Gastrocnemius medialis (tissue), 4 donors: Measurements from ENCODE around the gene ZNRF1. TPM values are rescaled to one million over a fixed set of nuclear protein-coding genes. Genes with fewer than 3 reads are reported as not detected.
A peak's percentile ranks its signal among the peaks of the same experiment; 100 is the strongest.

Source experiments
- ATAC-seq, 2 donors: fragments of 150-250 bp; one replicate each; pipeline ENCODE4 v1.9.1; 2016
- DNase-seq, 2 donors: peaks; one replicate each; pipeline ENCODE4 v3.0.0-alpha.2; 2019
- H3K27ac ChIP-seq, 4 donors: fragments of 200-600 bp; sonication (generic); 1 replicate in 1 of 4; 2 replicates in 3 of 4; pipeline ENCODE4 v1.5.1; 2016 to 2018; ENCODE audit warnings: mild to moderate bottlenecking in 2 of 4, moderate library complexity in 1 of 4
- H3K27me3 ChIP-seq, 3 donors: fragments of 200-600 bp; sonication (generic) in 2 of 3; 1 replicate in 1 of 3; 2 replicates in 2 of 3; pipeline versions ENCODE4 v1.5.1 to v1.6.0; 2016 to 2019; ENCODE audit warnings: mild to moderate bottlenecking in 1 of 3, moderate library complexity in 1 of 3
- H3K36me3 ChIP-seq, 2 donors: fragments of 200-600 bp; sonication (generic) in 1 of 2; one replicate each; pipeline ENCODE4 v1.5.1; 2017 to 2018
- H3K4me1 ChIP-seq, 2 donors: fragments of 200-600 bp; sonication (generic) in 1 of 2; one replicate each; pipeline ENCODE4 v1.5.1; 2016 to 2017; ENCODE audit warnings: mild to moderate bottlenecking in 2 of 2
- H3K4me3 ChIP-seq, 4 donors: fragments of 200-600 bp; sonication (generic) in 3 of 4; 1 replicate in 1 of 4; 2 replicates in 3 of 4; pipeline ENCODE4 v1.5.1; 2016 to 2019; ENCODE audit warnings: mild to moderate bottlenecking in 2 of 4
- H3K9me3 ChIP-seq, 3 donors: fragments of 200-600 bp; sonication (generic) in 2 of 3; 1 replicate in 1 of 3; 2 replicates in 2 of 3; pipeline ENCODE4 v1.5.1; 2016 to 2019
- CTCF ChIP-seq, 5 experiments: fragments of 450-650 bp in 3 of 5; fragments of 200-600 bp in 2 of 5; sonication (generic) in 2 of 5; IDR thresholded peaks in 4 of 5; conservative IDR thresholded peaks in 1 of 5; 1 replicate in 4 of 5; 2 replicates in 1 of 5; pipeline ENCODE4 v1.5.1; 2016 to 2019; ENCODE audit warnings: antibody characterized with exemption in 5 of 5, mild to moderate bottlenecking in 3 of 5, moderate library complexity in 3 of 5
- POLR2A ChIP-seq, 2 donors: fragments of 450-650 bp; IDR thresholded peaks; one replicate each; pipeline ENCODE4 v1.6.1; 2017; ENCODE audit warnings: antibody characterized with exemption in 2 of 2, mild to moderate bottlenecking in 2 of 2, moderate library complexity in 2 of 2
- in situ Hi-C, 4 donors: fragments of 200-750 bp; cut with MboI; loops; one replicate each; pipeline versions ENCODE4 v1.15.0 to v1.8.0; 2017; ENCODE audit warnings: low sequenced_read_pairs in 4 of 4
- intact Hi-C: fragments of 100-400 bp; cut with DNase I; formaldehyde crosslinking; loops from one replicate; pipeline ENCODE4 v1.15.1; 2023; ENCODE audit warnings: low total_unique reads
- total RNA-seq, 4 donors: library from RNA; depleted of rRNA; stranded (reverse); fragments of >200 nt; gene quantifications; one replicate each; pipeline versions ENCODE4 v1.1.0 to v1.2.3, GENCODE V29; 2016

The ZNRF1 gene
- total RNA-seq, 4 donors from 2014 or later: 21.7 to 37.1 (median 30.2) TPM

GRCh38 chr16:75116081-75116910 lies 117.5 kb downstream of the ZNRF1 start, which contains the start of gene LDHD:
LDHD (minus strand) TSS chr16:75116780; CDS start chr16:75116720, 60 bp downstream.
- in situ Hi-C loops (loop anchor here in 2 of 4 donors (5.0 kb wide), 2 partner anchors 114 to 124 kb away; no protein-coding TSS in a partner anchor), intact Hi-C loops (loop anchor here (1.0 to 10.0 kb wide), 2 partner anchors 32 to 149 kb away; partner anchors contain the start of gene ZFP1)
- peak; percentile 87 to 92 for TF ChIP-seq POLR2A (IDR thresholded peaks at IDR 0.05)
- no peak for TF ChIP-seq CTCF (IDR thresholded peaks at IDR 0.05 in 4 of 5, conservative IDR thresholded peaks at IDR 0.05 in 1 of 5)
- Histone ChIP-seq H3K27me3 (no peaks in the 10 kb centered on the region), H3K4me3 (peak within 1 kb of the TSS; percentile 69 to 77 (median 75)), H3K27ac (peak within 1 kb of the TSS; percentile 95 to 99 (median 96)), H3K9me3 (no peaks in the 10 kb centered on the region), H3K4me1 (peaks cover 29 to 38% of the 10 kb centered on the region in 2 donors), H3K36me3 (no peaks in the 10 kb centered on the region)
- DNase-seq: peak; percentile 89 to 95
- ATAC-seq: peak; percentile 94 to 96

GRCh38 chr16:75116911-75117245 lies 118.1 kb downstream of the ZNRF1 start:
- TF ChIP-seq POLR2A (IDR thresholded peaks at IDR 0.05) (no peak), CTCF (IDR thresholded peaks at IDR 0.05 in 4 of 5, conservative IDR thresholded peaks at IDR 0.05 in 1 of 5) (no peak)

GRCh38 chr16:75118943-75119539 lies 120.2 kb downstream of the ZNRF1 start:
- no peak for TF ChIP-seq CTCF (IDR thresholded peaks at IDR 0.05 in 4 of 5, conservative IDR thresholded peaks at IDR 0.05 in 1 of 5)
- TF ChIP-seq POLR2A (IDR thresholded peaks at IDR 0.05): no peak
- ATAC-seq (no peak), DNase-seq (no peak)
- in situ Hi-C loops (loop anchor here in 2 of 4 donors (5.0 kb wide), 2 partner anchors 117 to 127 kb away; no protein-coding TSS in a partner anchor), intact Hi-C loops (loop anchor here (10.0 kb wide), 1 partner anchor 146 kb away; no protein-coding TSS in a partner anchor)
- Histone ChIP-seq H3K9me3 (peaks cover 0 to 7% (median 0%) of the 10 kb centered on the region in 3 donors), H3K4me3 (no peak overlapping the region), H3K27ac (no peak overlapping the region), H3K27me3 (no peaks in the 10 kb centered on the region), H3K36me3 (no peaks in the 10 kb centered on the region), H3K4me1 (peaks cover 14 to 22% of the 10 kb centered on the region in 2 donors)

More at GRCh38 chr16:75116911-75117245, 118.1 kb downstream of the ZNRF1 start:
- peaks cover 23 to 32% of the 10 kb centered on the region in 2 donors for H3K4me1 ChIP-seq
- ATAC-seq (peak in 1 of 2 donors; percentile 17), DNase-seq (no peak)
- peak overlapping the region in 3 of 4 donors; percentile 73 to 77 (median 77) for H3K4me3 ChIP-seq
- in situ Hi-C loops: loop anchor here in 2 of 4 donors (5.0 kb wide), 2 partner anchors 115 to 125 kb away; no protein-coding TSS in a partner anchor
- peaks cover 0 to 2% (median 0%) of the 10 kb centered on the region in 3 donors for H3K9me3 ChIP-seq
- no peaks in the 10 kb centered on the region for H3K36me3 ChIP-seq
- peak overlapping the region; percentile 95 to 99 (median 96) for H3K27ac ChIP-seq
- intact Hi-C loops: loop anchor here (1.0 to 10.0 kb wide), 2 partner anchors 31 to 148 kb away; partner anchors contain the start of gene ZFP1
- no peaks in the 10 kb centered on the region for H3K27me3 ChIP-seq

- in situ Hi-C loops (no loop called here), intact Hi-C loops (no loop called here)
- Histone ChIP-seq H3K9me3 (peaks cover 0 to 7% (median 0%) of the 10 kb centered on the region in 3 donors), H3K27me3 (no peaks in the 10 kb centered on the region), H3K36me3 (no peaks in the 10 kb centered on the region), H3K4me3 (no peak overlapping the region), H3K4me1 (peaks cover 12 to 16% of the 10 kb centered on the region in 2 donors), H3K27ac (no peak overlapping the region)
- no peak for ATAC-seq
- no peak for DNase-seq
- no peak for TF ChIP-seq POLR2A (IDR thresholded peaks at IDR 0.05)
- no peak for TF ChIP-seq CTCF (IDR thresholded peaks at IDR 0.05 in 4 of 5, conservative IDR thresholded peaks at IDR 0.05 in 1 of 5)
Measured at GRCh38 chr16:75120253-75120652, 121.4 kb downstream of the ZNRF1 start.
